ENCODE measurements around the gene NCOA5.

NCOA5 gene

DNA sequence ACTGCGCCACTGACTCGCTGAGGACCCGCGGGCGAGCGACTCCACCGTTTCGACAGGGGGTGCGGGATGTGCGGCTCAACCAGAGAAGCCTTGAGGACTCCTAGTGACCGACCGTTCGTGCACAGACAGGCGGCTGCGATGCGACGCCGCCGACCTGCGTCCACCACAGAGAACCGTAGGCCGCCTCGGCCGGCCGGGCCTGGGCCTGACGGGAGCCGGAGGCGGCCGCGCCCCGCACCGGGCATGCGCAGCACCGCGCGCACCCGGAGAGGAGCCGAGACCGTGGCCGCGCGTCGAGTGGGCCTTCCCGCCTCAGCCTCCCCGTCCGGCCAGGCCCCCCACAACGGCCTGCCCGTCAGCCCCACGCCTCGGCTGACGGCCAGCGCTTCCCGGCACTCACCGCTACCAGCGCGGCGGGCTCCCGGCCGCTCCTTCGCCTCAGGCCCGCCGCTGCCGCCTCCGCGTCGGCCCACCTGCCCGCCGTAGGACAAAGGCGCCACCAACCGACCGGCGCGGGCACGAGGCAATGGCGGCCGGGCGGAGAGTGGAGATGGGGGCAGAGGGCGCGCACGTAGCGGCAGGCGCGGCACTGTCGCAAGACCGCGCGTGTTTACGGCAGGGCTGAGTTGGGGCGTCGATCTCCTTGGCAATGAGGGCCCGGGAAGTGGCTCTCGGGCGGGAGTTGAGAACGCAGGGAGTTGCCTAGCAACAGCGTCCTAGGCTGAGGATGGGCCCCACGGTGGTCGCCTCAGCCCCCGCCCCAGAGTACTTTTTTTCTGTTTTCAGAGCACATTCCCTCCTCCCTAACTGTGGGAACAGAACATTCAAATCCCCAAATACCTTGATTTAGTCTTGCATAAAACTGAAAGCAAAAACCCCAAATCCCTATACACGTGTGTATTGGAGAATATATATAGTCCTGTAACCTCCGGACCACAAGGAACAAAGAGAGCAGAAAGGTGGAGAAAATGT, at the start of gene NCOA5:
TSS of gene NCOA5 (minus strand) at position 546 of the 972 bp plus-strand sequence. CDS start 10,538 bp downstream, outside the sequence.
- peak; percentile 97 for DNase-seq

DNA sequence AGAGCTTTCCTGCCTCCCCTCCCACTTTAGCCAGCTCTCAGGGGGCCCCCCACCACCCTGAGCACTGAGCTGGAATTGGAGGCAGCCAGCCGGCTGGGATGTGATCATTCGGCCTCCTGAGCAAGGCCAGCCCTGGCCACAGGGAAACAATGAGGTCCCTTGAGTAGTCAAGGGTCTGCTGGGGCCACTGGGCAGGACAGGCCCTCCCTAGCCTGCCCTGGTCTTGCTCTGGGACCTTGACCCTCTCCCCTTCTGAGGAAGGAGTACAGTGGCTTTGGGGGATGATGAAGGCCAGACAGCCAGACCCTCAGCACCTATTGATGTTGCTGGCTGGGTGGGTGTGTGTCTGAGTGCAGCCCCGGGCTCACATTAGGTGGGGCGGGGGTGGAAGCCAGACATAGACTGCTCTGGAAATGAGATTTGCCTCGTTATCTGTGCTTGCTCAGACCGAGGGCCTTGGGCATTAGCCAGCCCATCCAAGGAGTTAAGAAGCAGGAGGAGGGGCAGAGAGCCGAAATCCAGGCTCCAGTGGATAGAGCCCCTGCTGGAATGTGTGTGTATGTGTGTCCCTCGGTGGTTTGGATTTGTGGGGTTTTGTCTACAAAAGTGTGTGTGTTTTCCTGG, 49.6 kb upstream of the NCOA5 start:
- DNase-seq: no peak

DNA sequence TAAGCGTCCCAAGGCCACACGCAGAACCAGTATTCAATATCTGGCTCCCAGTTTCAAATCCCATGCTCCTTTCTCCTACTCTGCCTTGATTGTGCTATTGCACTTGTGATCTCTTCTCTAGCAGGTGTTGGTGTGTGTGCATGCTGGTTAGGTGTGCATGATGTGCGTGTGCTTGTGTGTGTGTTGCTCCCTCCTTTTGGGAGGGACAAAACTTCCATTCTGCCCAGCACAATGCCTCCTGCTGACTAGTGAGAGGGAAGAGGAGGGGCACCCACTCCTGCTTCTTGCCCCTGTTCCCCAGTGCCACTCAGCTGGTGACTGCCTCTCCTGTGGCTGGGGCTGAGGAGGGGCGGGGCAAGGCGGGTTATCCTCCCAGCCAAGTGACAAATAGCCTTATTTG, 48.1 kb upstream of the NCOA5 start:
- no peak for DNase-seq

DNA sequence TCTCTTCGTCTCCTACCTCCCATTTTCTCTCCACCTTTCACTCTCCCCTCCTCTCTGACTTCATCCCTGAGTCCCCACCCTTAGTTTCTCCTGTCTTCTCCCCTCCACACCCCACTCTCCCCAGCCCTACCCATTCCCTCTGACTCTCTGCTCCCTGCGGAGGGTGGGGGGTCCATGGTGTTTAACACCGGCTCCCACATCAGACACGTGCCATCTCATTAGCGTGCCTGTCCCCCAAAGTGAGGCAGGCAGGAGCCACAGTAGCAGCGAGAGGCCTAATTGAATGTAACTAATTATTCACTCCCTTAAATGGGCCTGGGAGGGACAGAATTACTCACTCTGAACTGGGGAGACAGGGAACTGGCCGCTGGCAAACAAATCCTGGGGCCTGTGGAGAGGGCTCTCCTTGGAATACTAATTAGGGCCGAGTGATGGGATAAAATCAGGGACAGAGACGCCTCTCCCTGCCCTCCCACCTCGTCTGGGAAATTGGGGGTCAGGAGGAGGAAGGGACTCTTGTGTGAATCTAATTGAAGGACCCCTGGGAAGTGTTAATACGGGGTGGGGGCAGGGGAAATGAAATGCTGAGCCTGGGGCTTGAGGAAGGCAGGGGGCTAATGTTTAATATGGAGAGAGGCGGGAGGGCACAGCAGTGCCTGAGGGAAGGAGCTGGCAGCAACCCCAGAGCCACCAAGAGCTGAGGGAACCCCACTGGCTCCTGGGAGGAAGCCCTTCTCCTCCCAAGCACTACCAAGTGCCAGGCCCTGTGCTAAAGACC, 46.3 kb upstream of the NCOA5 start:
- no peak for DNase-seq

DNA sequence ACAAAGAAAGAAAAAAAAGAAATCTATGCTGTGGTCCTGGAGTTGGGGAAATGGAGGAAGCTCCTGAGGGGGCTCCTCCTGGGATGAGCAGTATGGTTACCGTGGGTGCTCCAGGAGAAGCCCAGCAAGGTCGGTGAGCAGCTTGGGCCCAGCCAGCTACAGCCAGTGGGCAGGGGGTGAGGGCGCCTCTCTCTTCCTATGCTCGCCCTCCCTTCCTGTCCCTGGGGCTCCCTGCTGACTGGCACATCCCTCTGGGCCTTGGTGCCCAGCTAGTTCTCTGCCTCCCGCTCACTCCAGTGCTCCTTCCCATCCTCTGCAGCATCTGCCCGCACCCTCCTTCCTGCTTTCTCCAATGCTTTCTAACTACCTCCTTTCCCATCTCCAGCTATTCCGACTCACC, 45.0 kb upstream of the NCOA5 start:
- DNase-seq: no peak

DNA sequence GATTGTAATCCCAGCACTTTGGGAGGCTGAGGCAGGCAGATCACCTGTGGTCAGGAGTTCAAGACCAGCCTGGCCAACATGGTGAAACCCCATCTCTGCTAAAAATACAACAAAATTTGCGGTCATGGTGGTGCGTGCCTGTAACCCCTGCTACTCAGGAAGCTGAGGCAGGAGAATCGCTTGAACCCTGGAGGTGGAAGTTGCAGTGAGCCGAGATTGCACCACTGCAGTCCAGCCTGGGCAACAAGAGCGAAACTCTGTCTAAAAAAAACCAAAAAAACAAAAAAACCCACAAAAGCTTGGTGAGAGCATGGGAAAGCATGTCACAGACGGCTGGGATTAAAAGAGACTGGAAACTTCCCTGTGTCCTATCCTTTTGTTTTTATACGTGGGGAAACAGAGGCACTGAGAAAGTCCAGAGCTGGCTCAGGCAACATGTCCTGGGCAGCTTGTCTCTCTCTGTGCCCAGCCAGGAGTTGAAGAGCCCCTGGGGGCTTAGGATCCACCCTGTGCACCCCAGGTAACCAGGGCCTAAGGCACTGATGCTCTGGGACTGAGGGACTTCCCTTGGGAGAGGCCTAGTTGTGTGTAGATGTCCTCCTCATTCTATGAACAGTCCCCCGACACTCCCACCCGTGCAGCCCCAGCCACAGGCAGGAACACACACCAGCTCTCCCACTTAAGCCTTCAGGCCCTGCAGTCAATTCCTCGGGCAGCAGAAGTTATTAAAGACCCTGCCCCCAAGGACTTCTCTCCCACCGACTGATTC, 44.3 kb upstream of the NCOA5 start:
- no peak for DNase-seq

DNA sequence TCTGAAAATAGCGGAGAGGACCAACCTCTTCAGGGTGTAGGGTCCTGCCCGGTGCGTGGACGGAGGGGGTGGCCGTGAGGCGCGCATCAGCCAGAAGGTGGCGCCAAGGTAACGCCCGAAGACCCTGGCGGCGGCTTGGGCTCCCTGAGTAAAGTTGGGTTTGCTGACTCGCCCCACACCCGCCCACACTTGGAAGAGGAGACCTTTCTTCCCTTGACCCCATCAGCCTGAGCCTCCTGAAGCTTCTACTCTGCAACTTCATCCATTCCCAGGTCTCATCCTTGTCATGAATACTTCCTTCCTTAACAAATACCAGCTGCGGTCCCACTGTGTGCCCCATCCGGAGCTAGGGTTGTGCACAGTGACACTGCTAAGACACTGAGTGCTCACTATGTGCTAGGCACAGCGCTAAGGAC, 43.0 kb upstream of the NCOA5 start:
- peak; percentile 35 for DNase-seq

DNA sequence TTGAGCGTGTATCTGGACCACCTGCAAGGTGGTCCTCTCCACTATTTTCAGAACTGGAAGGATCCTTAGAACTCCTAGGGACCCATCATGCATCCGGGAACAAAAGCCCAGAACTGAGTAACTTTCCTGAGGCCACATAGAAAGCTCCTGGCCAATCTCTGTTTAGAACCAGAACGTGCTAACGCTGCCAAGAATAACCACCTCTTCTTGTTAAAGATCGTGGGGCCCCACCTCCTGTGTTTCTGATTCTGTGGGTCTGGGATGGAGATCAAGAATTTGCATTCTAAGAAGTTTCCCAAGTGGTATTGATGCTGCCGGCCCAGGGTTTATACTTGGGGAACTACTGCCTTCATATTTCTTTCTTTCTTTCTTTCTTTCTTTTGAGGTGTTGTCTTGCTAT, 41.6 kb upstream of the NCOA5 start:
- DNase-seq: no peak

DNA sequence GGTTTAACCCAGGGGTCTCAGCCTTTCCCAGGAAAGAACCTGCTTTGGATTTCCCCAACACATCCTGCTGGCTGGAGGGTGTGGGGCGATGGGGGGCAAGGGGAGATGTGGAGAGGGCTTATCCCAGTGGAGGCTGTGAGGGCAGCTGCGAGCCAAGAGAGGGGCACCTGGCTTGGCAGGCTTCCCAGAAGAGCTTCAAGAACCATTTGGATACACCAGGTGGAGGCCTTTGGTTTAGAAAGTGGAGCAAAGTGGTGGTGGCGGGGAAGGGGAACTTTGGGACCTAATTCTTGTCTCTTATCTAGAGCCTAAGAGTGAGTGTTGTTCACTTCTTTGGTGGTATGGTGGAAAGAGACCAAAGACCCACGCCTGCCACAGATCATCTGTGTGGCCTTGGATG, 40.8 kb upstream of the NCOA5 start:
- no peak for DNase-seq

DNA sequence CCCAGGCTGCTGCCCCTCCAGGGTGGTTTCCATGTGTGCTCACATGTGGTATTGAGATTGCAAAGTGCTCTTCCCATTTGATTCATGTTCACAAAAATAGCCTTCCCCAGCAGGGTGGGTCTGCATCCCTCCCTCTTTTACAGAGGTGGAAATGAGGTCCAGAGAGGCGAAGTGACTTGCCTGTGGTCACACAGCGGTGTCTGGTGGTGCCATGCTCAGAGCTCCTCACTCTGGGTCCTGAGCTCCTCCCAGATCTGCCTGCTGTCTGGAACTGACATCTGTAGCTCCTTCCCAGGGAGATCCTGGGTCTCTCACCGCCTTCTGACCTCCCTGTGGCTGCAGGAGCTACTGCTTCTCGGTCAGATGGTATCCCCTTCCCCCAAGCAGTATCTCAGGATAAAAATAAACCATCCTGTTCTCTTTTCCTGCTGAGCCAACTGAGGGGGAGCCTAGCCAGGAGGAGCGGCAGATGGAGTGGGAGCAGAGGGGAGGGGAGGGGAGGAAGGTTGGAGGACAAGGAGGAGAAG, 40.3 kb upstream of the NCOA5 start:
- DNase-seq: no peak

DNA sequence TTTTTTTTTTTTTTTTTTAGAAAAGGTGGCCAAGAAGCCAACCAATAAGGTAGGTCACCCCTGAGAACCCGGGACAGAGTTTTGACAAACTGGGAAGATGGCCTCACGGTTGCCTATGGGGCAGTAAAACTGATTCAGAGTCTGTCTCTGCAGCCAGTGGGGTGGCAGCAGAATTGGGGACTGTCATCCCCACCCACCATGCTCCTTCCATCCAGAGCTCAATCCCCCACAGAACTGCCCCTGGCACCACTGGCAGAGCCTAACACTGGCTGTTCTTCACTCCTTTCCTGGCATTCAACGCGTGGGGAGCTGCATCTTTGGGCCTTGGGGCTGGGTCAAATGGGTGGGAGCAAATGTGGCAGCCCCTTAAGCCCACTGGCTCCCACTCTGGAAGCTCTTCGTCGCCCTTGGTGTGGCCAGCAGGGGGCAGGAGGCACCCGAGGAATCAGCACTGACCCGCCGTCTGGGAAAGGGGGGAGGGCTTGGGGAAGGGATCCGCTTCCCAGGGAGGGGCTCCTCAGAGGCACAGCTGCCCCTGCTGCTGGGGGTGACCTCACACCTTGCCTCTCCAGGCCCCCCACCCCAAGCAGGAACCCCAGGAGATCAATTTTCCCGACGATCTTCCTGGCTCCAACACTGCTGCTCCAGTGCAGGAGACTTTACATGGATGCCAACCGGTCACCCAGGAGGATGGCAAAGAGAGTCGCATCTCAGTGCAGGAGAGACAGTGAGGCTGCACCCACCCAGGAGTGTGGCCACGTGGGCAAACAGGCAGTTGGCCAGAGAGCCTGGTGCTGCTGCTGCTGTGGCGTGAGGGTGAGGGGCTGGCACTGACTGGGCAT, 38.8 kb upstream of the NCOA5 start:
- no peak for DNase-seq

DNA sequence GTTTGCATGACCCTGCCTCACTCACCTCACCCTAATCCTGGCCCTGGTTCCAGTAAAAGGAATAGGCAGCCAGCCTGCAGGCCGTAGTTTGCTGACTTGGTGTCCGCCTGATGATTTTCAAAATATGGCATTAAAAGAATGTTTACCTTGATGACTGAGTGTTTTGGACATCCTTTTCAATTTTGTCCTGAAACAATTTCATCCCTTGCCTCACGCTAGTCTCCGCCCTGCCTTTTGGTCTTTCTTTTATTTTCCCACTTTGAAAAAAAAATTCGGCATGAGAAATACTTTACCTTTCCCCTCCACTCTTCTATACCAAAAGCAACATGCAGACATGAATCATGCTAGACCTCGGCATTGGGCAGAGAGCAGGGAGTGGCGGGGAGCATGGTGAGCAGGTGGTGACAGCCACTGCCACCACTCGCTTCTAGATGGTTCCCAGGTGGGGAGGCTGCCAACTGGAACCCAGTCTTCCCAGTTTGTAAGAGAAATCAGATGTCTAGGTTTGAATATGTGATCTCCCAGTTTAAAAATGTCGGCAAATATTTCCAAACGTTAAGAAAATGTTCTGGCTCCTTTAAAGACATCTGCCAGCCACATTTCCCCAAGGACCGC, 37.7 kb upstream of the NCOA5 start:
- DNase-seq: no peak

DNA sequence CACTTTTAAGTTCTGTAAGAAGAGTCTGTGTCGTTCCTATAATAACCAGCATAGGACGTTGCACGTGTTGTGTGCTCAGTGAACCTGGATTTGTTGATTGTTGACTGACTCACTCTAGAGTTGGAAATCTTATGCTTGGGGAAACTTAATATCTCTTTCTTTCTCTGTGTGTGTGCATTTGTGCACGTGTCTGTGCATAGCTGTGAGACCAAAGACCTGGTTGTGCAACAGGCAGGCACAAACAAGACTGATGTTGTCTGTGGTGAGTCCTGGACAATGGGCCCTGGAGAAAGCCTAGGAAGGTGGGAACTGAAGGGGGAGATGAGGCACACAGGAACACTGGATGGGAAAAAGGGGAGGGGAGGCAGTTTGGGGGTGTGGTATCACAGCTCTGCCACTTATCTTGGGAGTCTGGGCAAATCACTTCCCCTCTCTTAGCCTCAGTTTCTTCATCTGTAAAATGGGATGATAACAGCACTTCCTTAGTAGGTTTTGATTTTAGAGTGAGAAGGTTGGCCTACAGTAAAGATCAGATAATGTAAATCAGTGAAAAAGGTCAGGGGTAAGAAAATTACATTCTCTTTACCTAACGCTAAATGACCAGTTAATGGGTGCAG, 36.8 kb upstream of the NCOA5 start:
- DNase-seq: no peak

DNA sequence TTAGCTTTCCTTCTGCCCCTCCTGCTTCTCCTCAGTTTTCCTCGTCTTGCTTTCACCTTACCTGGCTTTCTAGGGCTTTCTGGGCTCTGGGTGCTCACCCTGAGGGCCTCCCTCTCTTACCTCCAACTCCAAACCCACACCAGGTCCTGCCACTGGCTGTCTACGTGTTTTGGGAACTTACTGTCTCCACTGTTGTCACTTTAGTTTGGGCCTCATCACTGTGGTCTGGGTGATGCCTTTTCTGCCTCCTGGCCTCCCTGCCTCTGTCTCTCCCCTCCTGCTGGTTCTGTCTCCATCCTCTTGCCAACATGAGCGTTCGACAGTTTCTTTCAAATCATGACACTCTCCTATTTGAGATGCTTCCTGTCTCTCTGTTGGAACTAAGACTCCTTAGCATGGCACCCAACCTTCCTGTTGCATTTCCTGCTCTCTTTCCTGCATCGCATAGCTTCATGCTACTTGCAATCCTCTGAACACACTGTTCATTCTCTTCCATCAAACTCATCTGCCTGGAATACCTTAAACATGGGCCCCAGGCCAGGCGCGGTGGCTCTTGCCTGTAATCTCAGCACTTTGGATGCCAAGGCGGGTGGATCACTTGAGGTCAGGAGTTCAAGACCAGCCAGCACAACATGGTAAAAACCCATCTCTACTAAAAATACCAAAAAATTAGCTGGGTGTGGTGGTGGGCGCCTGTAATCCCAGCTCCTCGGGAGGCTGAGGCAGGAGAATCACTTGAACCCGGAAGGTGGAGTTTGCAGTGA, 33.9 kb upstream of the NCOA5 start:
- DNase-seq: no peak

DNA sequence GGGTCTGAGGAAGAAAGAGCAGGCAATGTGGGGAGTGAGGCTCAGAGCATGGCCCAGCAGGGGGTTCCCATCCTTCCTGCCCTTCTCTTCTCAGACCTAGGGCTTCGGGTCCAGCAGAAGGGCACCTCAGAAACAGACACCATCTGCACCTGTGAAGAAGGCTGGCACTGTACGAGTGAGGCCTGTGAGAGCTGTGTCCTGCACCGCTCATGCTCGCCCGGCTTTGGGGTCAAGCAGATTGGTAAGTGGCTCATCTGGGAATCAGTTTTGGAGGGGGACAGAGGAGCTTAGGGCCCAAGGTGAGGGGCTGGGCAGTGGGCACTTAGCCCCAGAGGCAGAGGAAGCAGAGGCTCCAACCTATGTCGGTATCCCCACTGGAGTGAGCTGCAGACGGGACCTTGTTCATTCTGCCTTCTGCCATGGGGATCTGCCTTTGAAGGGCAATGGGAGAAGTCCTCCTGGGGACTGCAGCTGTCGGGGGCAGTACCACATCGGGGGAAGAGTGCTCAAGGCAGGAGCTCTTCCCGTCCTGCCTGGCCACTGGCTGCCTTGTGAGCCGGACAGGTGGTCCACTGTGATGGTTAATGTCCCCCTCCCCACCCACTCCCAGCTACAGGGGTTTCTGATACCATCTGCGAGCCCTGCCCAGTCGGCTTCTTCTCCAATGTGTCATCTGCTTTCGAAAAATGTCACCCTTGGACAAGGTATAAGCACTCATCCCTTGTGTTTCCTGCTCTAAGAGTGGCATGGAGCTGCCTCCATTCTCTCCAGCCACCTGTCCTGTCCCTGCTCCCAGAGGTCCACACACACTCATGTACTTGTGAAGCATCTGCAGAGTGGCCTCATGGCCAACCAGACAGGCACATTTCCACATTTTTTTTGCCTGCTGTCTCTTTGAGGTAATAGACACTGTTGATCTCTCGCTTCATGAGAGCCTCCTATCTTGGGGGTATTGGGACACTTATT, 33.0 kb upstream of the NCOA5 start:
- no peak for DNase-seq

DNA sequence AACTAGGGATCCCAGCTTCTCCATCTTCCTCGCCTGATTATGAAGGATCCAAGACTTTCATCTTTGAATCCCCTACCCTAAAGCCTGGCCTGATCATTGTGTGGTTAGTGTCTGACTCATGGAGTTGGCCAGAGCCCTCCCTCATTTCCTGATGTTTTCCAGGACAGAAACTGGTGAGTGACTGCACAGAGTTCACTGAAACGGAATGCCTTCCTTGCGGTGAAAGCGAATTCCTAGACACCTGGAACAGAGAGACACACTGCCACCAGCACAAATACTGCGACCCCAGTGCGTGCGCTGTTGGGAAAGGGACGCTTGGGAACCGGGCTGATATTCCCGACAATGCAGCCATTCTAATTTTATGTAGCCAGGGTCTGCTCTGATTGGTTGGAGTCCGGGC, 32.3 kb upstream of the NCOA5 start:
- no peak for DNase-seq

DNA sequence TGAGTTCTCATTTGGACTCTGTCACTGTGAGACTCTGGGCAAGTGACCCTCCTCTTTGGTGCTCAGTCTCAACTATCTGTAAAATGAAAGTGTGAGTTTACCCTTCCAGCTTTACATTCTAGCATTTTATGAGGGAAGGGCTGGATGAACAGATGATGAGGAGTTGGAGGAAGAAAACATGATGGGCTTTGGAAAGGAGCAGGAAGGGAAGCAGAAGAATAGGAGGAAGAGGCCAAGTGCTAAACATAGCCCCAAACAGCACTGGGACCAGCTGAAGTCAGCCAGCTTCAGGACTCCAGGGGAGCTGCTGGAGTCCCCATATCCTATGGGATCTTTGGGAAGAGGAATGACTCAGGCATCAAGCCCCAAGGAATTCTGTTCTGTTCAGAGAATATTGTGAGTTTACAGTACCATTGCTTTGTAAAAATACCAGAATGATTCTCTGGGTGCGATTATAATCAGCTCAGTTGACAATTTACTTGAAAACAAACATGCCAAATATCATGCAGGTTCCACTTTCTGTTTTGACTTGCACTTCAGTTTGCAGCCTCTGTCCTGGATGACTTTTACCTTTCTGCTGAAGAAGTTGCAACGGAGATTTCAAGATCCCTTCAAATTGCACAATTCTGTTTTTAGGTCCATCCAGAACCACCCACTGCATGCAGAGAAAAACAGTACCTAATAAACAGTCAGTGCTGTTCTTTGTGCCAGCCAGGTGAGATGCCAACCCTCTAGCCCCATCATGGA, 31.6 kb upstream of the NCOA5 start:
- DNase-seq: no peak

DNA sequence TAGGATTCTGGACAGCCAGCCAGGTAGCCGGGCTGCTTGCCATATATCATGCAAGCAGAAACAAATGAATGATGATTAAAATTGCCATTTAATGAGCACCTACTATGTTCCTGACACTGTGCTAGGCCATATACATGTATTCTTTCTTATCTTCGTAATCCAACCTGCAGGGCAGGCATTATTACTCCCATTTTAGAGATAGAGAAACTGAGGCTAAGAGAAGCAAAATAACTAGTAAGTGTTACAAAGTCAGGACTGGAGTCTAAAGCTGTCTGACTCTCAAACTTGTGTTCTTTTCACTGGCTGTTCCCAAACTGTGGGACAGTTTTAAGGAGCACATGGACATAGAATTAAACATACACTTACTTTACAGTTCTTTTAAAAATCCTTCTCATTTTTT, 30.4 kb upstream of the NCOA5 start:
- DNase-seq: no peak

Data from NCI-H774 (cell line).